Activated CD8-positive, alpha-beta T cell treated with anti-CD3 and anti-CD28 coated beads, Interleukin-2, amount 10 ng/mL, durations not matched to agents 7 days and 5 days (primary cell): Measurements from ENCODE around the gene VPS35L. TPM values are rescaled to one million over a fixed set of nuclear protein-coding genes. Genes with fewer than 3 reads are reported as not detected.
A peak's percentile ranks its signal among the peaks of the same experiment; 100 is the strongest.

Experiments used
- ATAC-seq: fragments of 150-1000 bp; cut with Tn5 transposase; one replicate; pipeline ENCODE4 v1.10.0; 2021; ENCODE audit warnings: moderate library complexity
- CTCF ChIA-PET: fragments of 350-600 bp; sonication (Branson Sonifier 250); formaldehyde crosslinking; loops from one replicate; lab custom pipeline; 2021; ENCODE audit warnings: antibody characterized with exemption; lab: Charles Lee
- POLR2A ChIA-PET: fragments of 350-600 bp; sonication (Branson Sonifier 250); formaldehyde crosslinking; loops from one replicate; lab custom pipeline; 2021; ENCODE audit warnings: antibody characterized with exemption; lab: Charles Lee
- DNase-seq: peaks from one replicate; pipeline ENCODE4 v3.0.0-alpha.2; 2020
- H3K27ac Mint-ChIP-seq: one replicate; pipeline ENCODE4 v1.8.0; 2021; ENCODE audit warnings: mild to moderate bottlenecking, mixed read lengths
- H3K27me3 Mint-ChIP-seq: one replicate; pipeline ENCODE4 v1.8.0; 2021; ENCODE audit warnings: low read depth, mixed read lengths
- H3K36me3 Mint-ChIP-seq: one replicate; pipeline ENCODE4 v1.8.0; 2021; ENCODE audit warnings: low read depth, mixed read lengths
- H3K4me1 Mint-ChIP-seq: one replicate; pipeline ENCODE4 v1.8.0; 2021; ENCODE audit warnings: low read depth, mixed read lengths
- H3K4me3 Mint-ChIP-seq: one replicate; pipeline ENCODE4 v1.8.0; 2021; ENCODE audit warnings: mild to moderate bottlenecking, mixed read lengths
- H3K9me3 Mint-ChIP-seq: one replicate; pipeline ENCODE4 v1.8.0; 2022; ENCODE audit warnings: mixed read lengths; ENCODE audit not compliant: insufficient read depth
- total RNA-seq, 2 experiments: library from RNA; stranded (reverse); gene quantifications; one replicate each; pipeline ENCODE4 v1.2.3, GENCODE V29; 2021

VPS35L gene
- total RNA-seq, 2 experiments from 2014 or later, result 61.5 to 65.1 TPM

- Mint-ChIP-seq H3K4me3 (peak within 1 kb of the TSS; percentile 91), H3K36me3 (peaks cover 18% of the 10 kb centered on the region), H3K9me3 (no peaks in the 10 kb centered on the region), H3K27ac (peak within 1 kb of the TSS; percentile 77), H3K4me1 (peaks cover 17% of the 10 kb centered on the region), H3K27me3 (no peaks in the 10 kb centered on the region)
- ChIA-PET CTCF (interaction anchor here (1.0 to 1.7 kb wide), 3 partner anchors 15 to 117 kb away, joined by 3 to 4 read pairs (median 4); no protein-coding TSS in a partner anchor), POLR2A (no interaction called here)
- ATAC-seq (peak; percentile 92), DNase-seq (peak; percentile 91)
Measured at GRCh38 chr16:19717741-19718623, 162.5 kb downstream of the VPS35L start, which contains the start of the genes IQCK and KNOP1. TSS of gene IQCK (plus strand) at chr16:19718271. CDS start at chr16:19718307, 36 bp downstream. TSS of gene KNOP1 (minus strand) at chr16:19718227. CDS start at chr16:19715035, 3,192 bp downstream.

DNA sequence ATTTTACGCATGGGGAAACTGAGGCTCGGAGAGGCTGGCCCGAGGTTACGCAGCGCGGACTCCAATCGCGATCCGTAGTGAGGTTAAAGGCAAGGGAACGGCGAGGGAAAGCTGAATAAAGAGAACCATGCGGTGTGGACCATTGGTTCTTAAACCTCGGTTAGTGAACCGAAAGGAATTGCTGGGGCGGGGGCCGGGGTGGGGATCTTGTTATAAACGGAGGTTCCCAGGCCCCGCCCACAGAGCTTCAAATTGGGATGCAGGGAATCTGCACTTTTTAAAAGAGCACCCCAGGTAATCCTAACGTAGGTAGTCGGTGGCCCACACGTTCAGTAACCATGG is 163.1 kb downstream of the VPS35L start:
- Mint-ChIP-seq H3K36me3 (peaks cover 13% of the 10 kb centered on the region), H3K27ac (no peak overlapping the region), H3K4me1 (peaks cover 17% of the 10 kb centered on the region), H3K27me3 (no peaks in the 10 kb centered on the region), H3K4me3 (peak overlapping the region; percentile 91), H3K9me3 (no peaks in the 10 kb centered on the region)
- DNase-seq (peak; percentile 25), ATAC-seq (no peak)
- ChIA-PET CTCF (interaction anchor here (1.0 to 1.7 kb wide), 3 partner anchors 15 to 118 kb away, joined by 3 to 4 read pairs (median 4); no protein-coding TSS in a partner anchor), POLR2A (interaction anchor here (0.6 kb wide), 1 partner anchor 662 kb away, joined by 3 read pairs; no protein-coding TSS in a partner anchor)

GRCh38 chr16:19722269-19722952 is 166.9 kb downstream of the VPS35L start:
- Mint-ChIP-seq H3K4me1 (peaks cover 4% of the 10 kb centered on the region), H3K27me3 (no peaks in the 10 kb centered on the region), H3K9me3 (no peaks in the 10 kb centered on the region), H3K36me3 (no peaks in the 10 kb centered on the region), H3K27ac (no peak overlapping the region), H3K4me3 (no peak overlapping the region)
- ATAC-seq, result no peak
- CTCF ChIA-PET, result no interaction called here
- POLR2A ChIA-PET, result interaction anchor here (1.1 kb wide), 1 partner anchor 13 kb away, joined by 3 read pairs; no protein-coding TSS in a partner anchor
- no peak for DNase-seq

DNA sequence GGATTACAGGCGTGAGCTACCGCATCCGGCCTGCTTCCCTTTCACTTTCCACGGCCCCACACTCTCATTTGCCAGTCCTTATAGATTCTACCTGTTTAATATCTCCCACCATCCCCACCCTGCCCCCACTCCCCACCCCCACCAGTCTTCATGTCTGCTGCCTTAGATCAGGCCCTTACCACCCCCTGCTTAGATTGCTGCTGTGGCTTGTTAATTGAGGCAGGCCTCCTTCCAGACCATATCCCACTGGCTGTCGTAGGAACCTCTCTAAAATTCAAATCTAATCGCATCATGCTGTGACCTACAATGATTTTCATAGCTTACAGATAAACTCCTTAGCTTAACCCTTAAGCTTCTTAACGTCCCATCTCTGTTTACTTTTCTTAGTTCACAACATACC is 167.5 kb downstream of the VPS35L start:
- no peaks in the 10 kb centered on the region for H3K9me3 Mint-ChIP-seq
- peaks cover 9% of the 10 kb centered on the region for H3K4me1 Mint-ChIP-seq
- ATAC-seq (no peak), DNase-seq (no peak)
- no peaks in the 10 kb centered on the region for H3K27me3 Mint-ChIP-seq
- no peak overlapping the region for H3K27ac Mint-ChIP-seq
- H3K4me3 Mint-ChIP-seq, result no peak overlapping the region
- ChIA-PET CTCF (interaction anchor here (1.0 to 1.1 kb wide), 2 partner anchors 167 to 184 kb away, joined by 3 to 4 read pairs; no protein-coding TSS in a partner anchor), POLR2A (no interaction called here)
- no peaks in the 10 kb centered on the region for H3K36me3 Mint-ChIP-seq

GRCh38 chr16:19728636-19728965 is 173.1 kb downstream of the VPS35L start:
- CTCF ChIA-PET, result no interaction called here
- POLR2A ChIA-PET, result no interaction called here
- Mint-ChIP-seq H3K4me3 (no peak overlapping the region), H3K27ac (no peak overlapping the region), H3K4me1 (peaks cover 13% of the 10 kb centered on the region), H3K9me3 (no peaks in the 10 kb centered on the region), H3K36me3 (no peaks in the 10 kb centered on the region), H3K27me3 (no peaks in the 10 kb centered on the region)
- DNase-seq, result no peak
- ATAC-seq, result no peak

DNA sequence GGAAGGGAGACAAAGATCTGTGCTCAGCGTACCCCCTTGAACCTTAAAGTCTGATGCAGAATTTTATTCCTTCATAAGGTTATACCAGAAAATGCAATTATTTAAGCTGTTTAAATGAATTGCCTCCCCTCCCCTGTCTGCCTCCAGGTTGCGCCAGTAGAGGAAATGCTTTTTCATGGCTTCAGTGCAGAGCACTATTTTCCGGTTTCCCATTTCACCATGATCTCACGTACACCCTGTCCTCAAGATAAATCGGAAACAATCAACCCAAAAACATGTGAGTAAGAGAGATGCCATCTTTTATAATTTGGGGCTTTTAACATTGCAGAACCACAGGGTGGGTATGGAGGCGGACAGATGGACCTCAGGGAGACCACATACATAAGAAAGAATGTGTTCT is 178.0 kb downstream of the VPS35L start:
- CTCF ChIA-PET, result no interaction called here
- ATAC-seq (no peak), DNase-seq (no peak)
- Mint-ChIP-seq H3K27ac (no peak overlapping the region), H3K9me3 (no peaks in the 10 kb centered on the region), H3K4me3 (no peak overlapping the region), H3K27me3 (no peaks in the 10 kb centered on the region), H3K36me3 (no peaks in the 10 kb centered on the region), H3K4me1 (peaks cover 3% of the 10 kb centered on the region)
- POLR2A ChIA-PET, result no interaction called here

- ChIA-PET POLR2A (interaction anchor here (0.6 kb wide), 1 partner anchor 128 kb away, joined by 3 read pairs; no protein-coding TSS in a partner anchor), CTCF (no interaction called here)
- Mint-ChIP-seq H3K36me3 (no peaks in the 10 kb centered on the region), H3K27ac (no peak overlapping the region), H3K4me3 (no peak overlapping the region), H3K9me3 (no peaks in the 10 kb centered on the region), H3K27me3 (no peaks in the 10 kb centered on the region), H3K4me1 (no peaks in the 10 kb centered on the region)
- ATAC-seq, result no peak
- DNase-seq, result no peak
Measured at GRCh38 chr16:19735074-19735867, 179.8 kb downstream of the VPS35L start.

GRCh38 chr16:19737306-19738038 is 182.0 kb downstream of the VPS35L start:
- no peaks in the 10 kb centered on the region for H3K9me3 Mint-ChIP-seq
- H3K27ac Mint-ChIP-seq, result no peak overlapping the region
- ATAC-seq (no peak), DNase-seq (no peak)
- no peak overlapping the region for H3K4me3 Mint-ChIP-seq
- H3K27me3 Mint-ChIP-seq, result no peaks in the 10 kb centered on the region
- no peaks in the 10 kb centered on the region for H3K4me1 Mint-ChIP-seq
- H3K36me3 Mint-ChIP-seq, result no peaks in the 10 kb centered on the region
- ChIA-PET CTCF (no interaction called here), POLR2A (no interaction called here)

GRCh38 chr16:19741354-19741753 is 185.9 kb downstream of the VPS35L start:
- DNase-seq (no peak), ATAC-seq (no peak)
- H3K27ac Mint-ChIP-seq, result no peak overlapping the region
- H3K4me1 Mint-ChIP-seq, result no peaks in the 10 kb centered on the region
- ChIA-PET POLR2A (no interaction called here), CTCF (no interaction called here)
- no peaks in the 10 kb centered on the region for H3K27me3 Mint-ChIP-seq
- H3K4me3 Mint-ChIP-seq, result no peak overlapping the region
- H3K9me3 Mint-ChIP-seq, result no peaks in the 10 kb centered on the region
- H3K36me3 Mint-ChIP-seq, result no peaks in the 10 kb centered on the region

DNA sequence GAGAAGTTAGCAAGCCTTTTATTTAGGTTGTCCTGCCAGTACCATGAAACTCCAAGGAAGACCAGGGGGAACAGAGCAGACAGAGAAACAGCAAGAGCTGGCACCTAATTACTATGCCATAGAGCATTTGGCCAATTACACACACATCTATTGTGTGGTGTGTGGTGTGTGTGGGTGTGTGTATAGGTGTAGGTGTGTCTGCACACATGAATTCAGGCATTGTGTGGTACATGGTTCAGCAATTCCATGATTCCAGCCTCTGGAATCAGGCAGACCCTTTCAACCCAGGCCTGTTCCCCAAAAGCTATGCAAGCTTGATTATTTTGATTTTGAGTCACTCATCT is 188.3 kb downstream of the VPS35L start:
- H3K4me3 Mint-ChIP-seq, result no peak overlapping the region
- H3K36me3 Mint-ChIP-seq, result no peaks in the 10 kb centered on the region
- H3K4me1 Mint-ChIP-seq, result no peaks in the 10 kb centered on the region
- DNase-seq (no peak), ATAC-seq (no peak)
- POLR2A ChIA-PET, result no interaction called here
- CTCF ChIA-PET, result interaction anchor here (0.7 to 0.9 kb wide), 2 partner anchors 47 to 233 kb away, joined by 3 to 4 read pairs; no protein-coding TSS in a partner anchor
- H3K9me3 Mint-ChIP-seq, result no peaks in the 10 kb centered on the region
- H3K27me3 Mint-ChIP-seq, result no peaks in the 10 kb centered on the region
- no peak overlapping the region for H3K27ac Mint-ChIP-seq

- Mint-ChIP-seq H3K4me1 (no peaks in the 10 kb centered on the region), H3K27me3 (no peaks in the 10 kb centered on the region), H3K9me3 (no peaks in the 10 kb centered on the region), H3K36me3 (no peaks in the 10 kb centered on the region), H3K4me3 (no peak overlapping the region), H3K27ac (no peak overlapping the region)
- ATAC-seq (no peak), DNase-seq (no peak)
- ChIA-PET POLR2A (no interaction called here), CTCF (no interaction called here)
Measured at GRCh38 chr16:19744670-19745069, 189.2 kb downstream of the VPS35L start.
